Gastrocnemius medialis (tissue), 4 donors: ENCODE data around the gene CLEC4F.
"Not testable (repeated sequence)": the region's sequence is repeated elsewhere in the genome, so short reads cannot be mapped to it uniquely, and the experiment has no call there.

Experiments used
- POLR2A ChIP-seq, 2 donors: fragments of 450-650 bp; IDR thresholded peaks; one replicate each; pipeline ENCODE4 v1.6.1; 2017; ENCODE audit warnings: antibody characterized with exemption in 2 of 2, mild to moderate bottlenecking in 2 of 2, moderate library complexity in 2 of 2
- TF ChIP-seq, protein P1 (sequence below), 5 experiments: fragments of 450-650 bp in 3 of 5; fragments of 200-600 bp in 2 of 5; sonication (generic) in 2 of 5; IDR thresholded peaks in 4 of 5; conservative IDR thresholded peaks in 1 of 5; 1 replicate in 4 of 5; 2 replicates in 1 of 5; pipeline ENCODE4 v1.5.1; 2016 to 2019; ENCODE audit warnings: antibody characterized with exemption in 5 of 5, mild to moderate bottlenecking in 3 of 5, moderate library complexity in 3 of 5

DNA sequence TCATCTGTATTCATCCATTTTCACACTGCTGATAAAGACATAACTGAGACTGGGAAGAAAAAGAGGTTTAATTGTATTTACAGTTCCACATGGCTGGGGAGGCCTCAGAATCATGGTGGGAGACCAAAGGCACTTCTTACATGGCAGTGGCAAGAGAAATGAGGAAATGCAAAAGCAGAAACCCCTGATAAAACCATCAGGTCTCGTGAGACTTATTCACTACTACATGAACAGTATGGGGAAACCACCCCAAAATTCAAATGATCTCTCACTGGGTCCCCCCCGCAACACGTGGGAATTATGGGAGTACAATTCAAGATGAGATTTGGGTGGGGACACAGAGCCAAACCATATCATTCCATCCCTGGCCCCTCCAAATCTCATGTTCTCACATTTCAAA lies 22.4 kb downstream of the CLEC4F start:
- TF ChIP-seq, protein P1, sequence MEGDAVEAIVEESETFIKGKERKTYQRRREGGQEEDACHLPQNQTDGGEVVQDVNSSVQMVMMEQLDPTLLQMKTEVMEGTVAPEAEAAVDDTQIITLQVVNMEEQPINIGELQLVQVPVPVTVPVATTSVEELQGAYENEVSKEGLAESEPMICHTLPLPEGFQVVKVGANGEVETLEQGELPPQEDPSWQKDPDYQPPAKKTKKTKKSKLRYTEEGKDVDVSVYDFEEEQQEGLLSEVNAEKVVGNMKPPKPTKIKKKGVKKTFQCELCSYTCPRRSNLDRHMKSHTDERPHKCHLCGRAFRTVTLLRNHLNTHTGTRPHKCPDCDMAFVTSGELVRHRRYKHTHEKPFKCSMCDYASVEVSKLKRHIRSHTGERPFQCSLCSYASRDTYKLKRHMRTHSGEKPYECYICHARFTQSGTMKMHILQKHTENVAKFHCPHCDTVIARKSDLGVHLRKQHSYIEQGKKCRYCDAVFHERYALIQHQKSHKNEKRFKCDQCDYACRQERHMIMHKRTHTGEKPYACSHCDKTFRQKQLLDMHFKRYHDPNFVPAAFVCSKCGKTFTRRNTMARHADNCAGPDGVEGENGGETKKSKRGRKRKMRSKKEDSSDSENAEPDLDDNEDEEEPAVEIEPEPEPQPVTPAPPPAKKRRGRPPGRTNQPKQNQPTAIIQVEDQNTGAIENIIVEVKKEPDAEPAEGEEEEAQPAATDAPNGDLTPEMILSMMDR (IDR thresholded peaks at IDR 0.05 in 4 of 5, conservative IDR thresholded peaks at IDR 0.05 in 1 of 5): not testable (repeated sequence)
- not testable (repeated sequence) for TF ChIP-seq POLR2A (IDR thresholded peaks at IDR 0.05)
